ENCODE measurements around the gene C1orf35. TPM values are rescaled to one million over a fixed set of nuclear protein-coding genes. Genes with fewer than 3 reads are reported as not detected.

C1orf35 gene
- total RNA-seq, 2 donors from 2014 or later: 18.3 TPM

DNA sequence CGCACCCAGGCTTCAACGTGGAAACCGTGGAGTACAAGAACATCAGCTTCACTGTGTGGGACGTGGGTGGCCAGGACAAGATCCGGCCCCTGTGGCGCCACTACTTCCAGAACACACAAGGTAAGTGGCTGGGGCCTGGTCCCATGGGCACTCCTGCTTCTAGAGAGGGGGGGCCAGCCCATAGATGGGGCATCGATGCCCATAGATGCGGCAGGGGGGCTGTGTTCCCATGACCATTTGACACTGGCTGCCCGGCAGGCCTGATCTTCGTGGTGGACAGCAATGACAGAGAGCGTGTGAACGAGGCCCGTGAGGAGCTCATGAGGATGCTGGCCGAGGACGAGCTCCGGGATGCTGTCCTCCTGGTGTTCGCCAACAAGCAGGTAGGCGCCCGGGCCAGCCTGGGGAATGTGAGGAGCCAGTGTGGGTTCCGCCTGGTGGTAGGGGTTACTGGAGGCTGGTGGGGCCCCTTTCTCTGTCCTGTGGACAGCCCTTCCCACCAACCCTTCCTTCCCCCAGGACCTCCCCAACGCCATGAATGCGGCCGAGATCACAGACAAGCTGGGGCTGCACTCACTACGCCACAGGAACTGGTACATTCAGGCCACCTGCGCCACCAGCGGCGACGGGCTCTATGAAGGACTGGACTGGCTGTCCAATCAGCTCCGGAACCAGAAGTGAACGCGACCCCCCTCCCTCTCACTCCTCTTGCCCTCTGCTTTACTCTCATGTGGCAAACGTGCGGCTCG lies 5.6 kb downstream of the C1orf35 start:
- Mint-ChIP-seq H3K27ac (no peak overlapping the region), H3K36me3 (ENCODE audit: low read depth) (peaks cover 92% of the 10 kb centered on the region)

DNA sequence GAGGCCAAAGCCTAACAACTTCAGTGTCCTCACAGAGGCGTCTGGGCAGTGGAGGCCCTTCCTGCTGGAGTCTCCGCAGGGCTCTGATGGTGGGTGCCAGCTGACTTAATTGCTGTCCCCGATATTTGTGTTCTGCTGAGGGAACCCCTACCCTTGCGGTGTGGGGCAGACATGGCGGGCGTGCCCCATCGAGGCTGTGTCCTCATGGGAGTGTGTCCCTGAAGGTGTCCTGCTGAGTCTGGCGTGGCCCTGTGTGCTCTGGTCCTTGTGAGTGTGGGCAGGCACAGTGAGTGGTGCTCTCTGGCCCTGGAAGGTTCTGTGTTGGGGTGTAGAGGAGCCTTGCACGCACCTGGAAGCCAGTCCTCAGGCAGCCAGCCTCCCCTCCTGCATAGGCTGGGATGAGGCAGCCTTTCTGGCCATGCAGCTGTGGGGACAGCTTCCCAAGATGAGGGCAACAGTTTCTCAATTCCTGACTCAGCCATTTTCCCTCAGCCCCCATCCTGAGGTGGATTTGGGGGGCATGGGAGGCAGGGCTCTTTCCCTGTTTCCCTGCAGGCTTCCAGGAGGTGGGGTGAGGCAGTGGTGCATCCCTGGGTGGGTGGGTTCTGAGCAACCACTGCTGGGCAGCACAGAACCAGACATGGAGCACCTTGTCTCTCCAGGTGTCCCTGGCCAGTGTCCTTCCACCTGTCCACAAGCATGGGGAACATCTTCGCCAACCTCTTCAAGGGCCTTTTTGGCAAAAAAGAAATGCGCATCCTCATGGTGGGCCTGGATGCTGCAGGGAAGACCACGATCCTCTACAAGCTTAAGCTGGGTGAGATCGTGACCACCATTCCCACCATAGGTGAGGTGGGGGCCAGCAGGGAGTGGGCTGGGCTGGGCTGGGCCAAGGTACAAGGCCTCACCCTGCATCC lies 6.5 kb downstream of the C1orf35 start:
- Mint-ChIP-seq H3K4me1 (peaks cover 24% of the 10 kb centered on the region), H3K36me3 (ENCODE audit: low read depth) (peaks cover 100% of the 10 kb centered on the region), H3K4me3 (no peak overlapping the region), H3K27ac (no peak overlapping the region), H3K9me3 (peaks cover 6% of the 10 kb centered on the region), H3K27me3 (no peaks in the 10 kb centered on the region)
- no peak for ATAC-seq (replicated peaks)

More for the DNA sequence above, 5.6 kb downstream of the C1orf35 start:
- no peak for ATAC-seq (replicated peaks)
- no peak overlapping the region for H3K4me3 Mint-ChIP-seq
- peaks cover 6% of the 10 kb centered on the region for H3K9me3 Mint-ChIP-seq
- no peaks in the 10 kb centered on the region for H3K27me3 Mint-ChIP-seq
- H3K4me1 Mint-ChIP-seq: peaks cover 22% of the 10 kb centered on the region

DNA sequence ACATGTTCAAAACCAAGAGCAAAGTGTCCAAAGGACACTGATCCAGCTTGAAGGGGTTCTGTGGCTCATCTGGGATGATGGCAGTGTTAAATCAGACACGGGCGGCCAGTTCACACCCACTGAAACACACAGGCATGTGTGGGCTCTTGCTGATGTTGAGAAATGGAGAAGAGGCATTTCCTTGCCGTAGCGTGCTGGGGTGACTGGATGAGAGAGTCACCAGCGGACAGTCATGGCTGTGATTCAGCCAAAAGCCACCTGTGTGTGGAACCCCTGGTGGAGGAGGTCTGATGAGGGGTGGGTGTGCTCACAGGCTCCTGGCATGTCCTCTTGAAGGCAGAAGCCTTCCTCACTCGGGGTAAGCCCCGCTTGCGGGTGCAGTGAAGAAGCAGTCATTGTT lies 7.2 kb downstream of the C1orf35 start:
- Mint-ChIP-seq H3K36me3 (ENCODE audit: low read depth) (peaks cover 100% of the 10 kb centered on the region), H3K4me3 (no peak overlapping the region), H3K27me3 (no peaks in the 10 kb centered on the region), H3K4me1 (peaks cover 22% of the 10 kb centered on the region), H3K27ac (no peak overlapping the region), H3K9me3 (peaks cover 6% of the 10 kb centered on the region)
- ATAC-seq (replicated peaks): no peak

DNA sequence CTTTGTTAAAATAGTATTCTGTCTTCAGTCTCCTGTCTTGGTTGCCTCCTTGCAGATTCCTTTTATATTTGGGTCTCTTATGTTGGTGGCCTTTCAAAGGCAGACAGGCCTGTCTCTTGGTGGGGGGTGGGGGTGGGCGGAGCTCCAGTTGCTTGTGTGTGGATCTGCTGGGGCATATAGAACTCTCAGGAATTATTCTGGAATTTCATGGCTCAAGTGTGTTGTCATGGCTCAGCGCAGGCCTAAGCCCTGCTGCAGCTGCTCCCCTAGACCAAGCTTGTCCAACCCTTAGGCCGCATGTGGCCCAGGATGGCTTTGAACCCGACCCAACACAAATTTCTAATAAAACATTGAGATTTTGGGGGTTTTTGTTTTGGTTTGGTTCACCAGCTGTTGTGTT lies 8.0 kb downstream of the C1orf35 start:
- H3K4me3 Mint-ChIP-seq: peak overlapping the region; percentile 7
- H3K27me3 Mint-ChIP-seq: no peaks in the 10 kb centered on the region
- H3K9me3 Mint-ChIP-seq: peaks cover 6% of the 10 kb centered on the region
- H3K27ac Mint-ChIP-seq: peak overlapping the region; percentile 57
- no peak for ATAC-seq (replicated peaks)
- peaks cover 22% of the 10 kb centered on the region for H3K4me1 Mint-ChIP-seq
- H3K36me3 Mint-ChIP-seq (ENCODE audit: low read depth): peaks cover 100% of the 10 kb centered on the region

DNA sequence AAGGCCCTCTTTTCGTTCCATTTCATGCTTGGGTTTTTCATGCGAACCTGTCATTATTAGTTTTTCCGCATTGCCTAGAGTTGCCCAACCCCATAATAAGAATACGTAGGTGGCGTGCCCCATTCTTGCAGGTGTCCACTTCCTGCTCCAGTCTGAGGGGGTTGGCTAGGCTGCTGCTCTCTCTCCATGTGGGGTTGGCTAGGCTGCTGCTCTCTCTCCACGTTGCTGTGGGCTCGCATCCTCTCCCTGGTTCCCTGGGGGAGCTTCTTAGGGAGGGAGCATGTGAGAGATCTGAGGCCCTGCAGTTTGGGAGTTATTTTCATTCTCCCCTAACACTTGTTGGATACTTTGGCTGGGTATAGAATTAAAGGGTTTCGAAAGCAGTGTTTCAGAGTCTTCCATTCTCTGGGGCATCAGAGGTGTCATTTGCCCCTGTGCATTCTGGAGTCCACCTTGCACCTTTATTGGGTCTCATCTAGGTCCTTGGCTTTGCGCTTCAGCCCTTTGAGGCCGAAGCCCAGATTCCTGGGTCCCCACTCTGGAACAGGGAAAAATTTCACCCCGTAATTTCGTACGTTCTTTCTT lies 8.6 kb downstream of the C1orf35 start:
- peak overlapping the region; percentile 7 for H3K4me3 Mint-ChIP-seq
- peaks cover 100% of the 10 kb centered on the region for H3K36me3 Mint-ChIP-seq (ENCODE audit: low read depth)
- peak overlapping the region; percentile 57 for H3K27ac Mint-ChIP-seq
- ATAC-seq (replicated peaks): no peak
- peaks cover 6% of the 10 kb centered on the region for H3K9me3 Mint-ChIP-seq
- peaks cover 22% of the 10 kb centered on the region for H3K4me1 Mint-ChIP-seq
- no peaks in the 10 kb centered on the region for H3K27me3 Mint-ChIP-seq

DNA sequence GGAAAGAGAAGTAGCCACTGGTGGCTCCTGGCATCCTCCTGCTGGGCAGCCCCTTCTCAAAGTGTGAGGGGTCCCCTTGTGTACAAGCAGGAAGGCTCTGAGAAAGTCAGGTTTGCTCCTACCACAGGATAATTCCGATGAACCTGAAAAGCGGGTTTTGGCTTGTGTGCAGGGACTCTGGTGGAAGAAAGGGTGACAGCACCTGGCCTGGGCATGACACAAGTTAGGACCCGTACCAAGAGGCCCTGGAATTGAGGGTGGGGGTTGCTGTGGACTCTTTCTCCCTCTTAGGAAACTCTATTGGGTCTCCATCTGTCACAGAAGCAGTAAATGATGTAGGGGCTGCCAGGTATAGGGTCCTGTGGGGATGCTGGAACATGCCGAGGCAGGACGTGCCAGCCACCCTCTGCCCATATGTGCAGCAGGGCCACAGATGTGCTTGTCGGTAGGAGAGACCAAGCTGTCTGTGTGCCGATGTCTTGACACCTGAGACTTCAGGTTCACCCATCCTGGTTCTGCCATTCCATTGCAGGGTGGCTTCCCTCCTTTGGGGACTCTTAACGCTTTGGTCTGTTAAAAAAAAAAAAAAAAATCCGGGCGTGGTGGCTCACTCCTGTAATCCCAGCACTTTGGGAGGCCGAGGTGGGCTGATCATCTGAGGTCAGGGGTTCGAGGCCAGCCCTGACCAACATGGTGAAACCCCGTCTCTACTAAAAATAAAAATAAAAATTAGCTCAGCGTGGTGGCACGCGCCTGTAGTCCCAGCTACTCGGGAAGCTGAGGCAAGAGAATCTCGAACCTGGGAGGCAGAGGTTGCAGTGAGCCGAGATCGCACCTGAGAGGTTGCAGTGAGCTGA lies 9.8 kb downstream of the C1orf35 start:
- peak overlapping the region; percentile 90 for H3K4me3 Mint-ChIP-seq
- peaks cover 32% of the 10 kb centered on the region for H3K4me1 Mint-ChIP-seq
- H3K27ac Mint-ChIP-seq: no peak overlapping the region
- peaks cover 6% of the 10 kb centered on the region for H3K9me3 Mint-ChIP-seq
- ATAC-seq (replicated peaks): no peak
- H3K36me3 Mint-ChIP-seq (ENCODE audit: low read depth): peaks cover 100% of the 10 kb centered on the region
- no peaks in the 10 kb centered on the region for H3K27me3 Mint-ChIP-seq

DNA sequence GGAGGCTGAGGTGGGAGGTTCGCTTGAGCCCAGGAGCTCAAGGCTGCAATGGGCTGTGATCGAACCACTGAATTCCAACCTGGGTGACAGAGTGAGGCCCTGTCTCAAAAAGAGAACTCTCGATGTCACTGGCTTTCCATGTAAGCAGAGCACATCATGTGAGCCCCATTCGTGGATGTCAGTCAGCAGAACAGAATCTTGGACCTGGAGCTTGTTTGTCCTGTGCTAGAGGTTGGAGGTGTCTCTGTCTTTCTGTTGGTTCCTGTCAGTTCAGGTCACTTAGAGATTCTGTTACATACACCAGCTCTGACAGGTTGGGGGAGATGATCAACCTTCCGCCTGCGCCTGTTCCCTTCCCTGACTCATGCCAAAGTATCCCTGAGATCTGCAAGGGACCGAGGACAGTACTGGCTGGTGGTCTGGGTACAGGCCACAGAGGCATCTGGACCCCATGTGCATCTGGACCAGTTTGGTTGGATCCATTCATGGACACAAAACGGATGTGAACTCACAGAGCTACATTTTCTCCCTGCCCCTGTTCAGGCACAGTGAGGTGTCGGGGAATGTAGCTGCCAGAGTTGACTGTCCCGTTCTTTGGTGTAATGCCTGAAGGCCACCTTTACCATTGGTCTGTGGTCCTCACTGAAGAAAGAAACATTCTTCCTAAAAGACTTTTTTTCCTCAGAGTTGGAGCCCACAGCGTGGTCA lies 10.6 kb downstream of the C1orf35 start:
- Mint-ChIP-seq H3K36me3 (ENCODE audit: low read depth) (peaks cover 100% of the 10 kb centered on the region), H3K27me3 (no peaks in the 10 kb centered on the region), H3K4me1 (peaks cover 40% of the 10 kb centered on the region), H3K4me3 (peak overlapping the region; percentile 90), H3K27ac (no peak overlapping the region), H3K9me3 (peaks cover 6% of the 10 kb centered on the region)
- ATAC-seq (replicated peaks): no peak

DNA sequence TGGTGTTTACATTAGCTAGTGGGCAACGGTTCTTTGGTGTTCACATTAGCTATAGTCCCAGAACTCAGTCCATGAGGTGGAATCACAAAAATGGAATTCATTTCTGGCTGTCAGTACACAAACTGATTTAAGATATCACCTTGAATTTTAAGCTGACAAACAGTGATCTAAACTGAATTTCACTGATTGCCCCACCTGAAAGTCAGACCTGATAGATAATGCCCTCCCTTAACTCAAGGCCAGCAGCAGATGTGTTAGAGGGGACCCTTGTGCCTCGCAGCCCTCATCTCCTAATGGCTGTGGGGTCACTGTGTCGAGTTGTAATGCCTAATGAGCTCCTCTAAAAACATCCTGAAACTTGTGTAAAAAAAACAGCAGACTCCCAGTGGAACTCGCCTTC lies 12.0 kb downstream of the C1orf35 start:
- Mint-ChIP-seq H3K4me1 (peaks cover 51% of the 10 kb centered on the region), H3K4me3 (peak overlapping the region; percentile 90), H3K27me3 (no peaks in the 10 kb centered on the region), H3K9me3 (peaks cover 6% of the 10 kb centered on the region), H3K36me3 (ENCODE audit: low read depth) (peaks cover 100% of the 10 kb centered on the region), H3K27ac (peak overlapping the region; percentile 20)
- ATAC-seq (replicated peaks): no peak

DNA sequence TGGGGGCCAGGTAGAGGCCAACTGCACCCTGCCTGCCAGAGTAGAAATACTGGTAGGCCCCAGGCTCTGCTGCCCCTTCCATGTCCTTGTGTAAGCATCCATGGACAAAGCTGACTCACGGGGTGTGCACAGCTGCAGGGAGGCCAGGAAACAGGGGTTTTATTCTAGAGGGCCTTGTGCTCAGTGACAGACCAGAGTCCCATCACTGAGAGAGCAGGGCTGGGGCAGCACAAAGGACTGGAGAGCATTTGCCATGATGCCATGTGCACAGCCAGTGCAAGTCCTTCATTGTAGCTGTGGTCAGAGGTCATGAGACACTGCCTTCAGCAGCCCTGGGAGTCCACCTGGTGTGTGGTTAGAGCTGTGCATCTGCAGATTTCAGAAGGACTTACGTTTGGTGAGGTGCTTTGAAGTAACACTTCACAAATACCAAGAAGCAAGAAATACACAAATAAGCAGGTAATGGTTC lies 12.5 kb downstream of the C1orf35 start:
- peaks cover 100% of the 10 kb centered on the region for H3K36me3 Mint-ChIP-seq (ENCODE audit: low read depth)
- peak overlapping the region; percentile 90 for H3K4me3 Mint-ChIP-seq
- no peak for ATAC-seq (replicated peaks)
- peaks cover 50% of the 10 kb centered on the region for H3K4me1 Mint-ChIP-seq
- peak overlapping the region; percentile 20 for H3K27ac Mint-ChIP-seq
- peaks cover 6% of the 10 kb centered on the region for H3K9me3 Mint-ChIP-seq
- no peaks in the 10 kb centered on the region for H3K27me3 Mint-ChIP-seq

DNA sequence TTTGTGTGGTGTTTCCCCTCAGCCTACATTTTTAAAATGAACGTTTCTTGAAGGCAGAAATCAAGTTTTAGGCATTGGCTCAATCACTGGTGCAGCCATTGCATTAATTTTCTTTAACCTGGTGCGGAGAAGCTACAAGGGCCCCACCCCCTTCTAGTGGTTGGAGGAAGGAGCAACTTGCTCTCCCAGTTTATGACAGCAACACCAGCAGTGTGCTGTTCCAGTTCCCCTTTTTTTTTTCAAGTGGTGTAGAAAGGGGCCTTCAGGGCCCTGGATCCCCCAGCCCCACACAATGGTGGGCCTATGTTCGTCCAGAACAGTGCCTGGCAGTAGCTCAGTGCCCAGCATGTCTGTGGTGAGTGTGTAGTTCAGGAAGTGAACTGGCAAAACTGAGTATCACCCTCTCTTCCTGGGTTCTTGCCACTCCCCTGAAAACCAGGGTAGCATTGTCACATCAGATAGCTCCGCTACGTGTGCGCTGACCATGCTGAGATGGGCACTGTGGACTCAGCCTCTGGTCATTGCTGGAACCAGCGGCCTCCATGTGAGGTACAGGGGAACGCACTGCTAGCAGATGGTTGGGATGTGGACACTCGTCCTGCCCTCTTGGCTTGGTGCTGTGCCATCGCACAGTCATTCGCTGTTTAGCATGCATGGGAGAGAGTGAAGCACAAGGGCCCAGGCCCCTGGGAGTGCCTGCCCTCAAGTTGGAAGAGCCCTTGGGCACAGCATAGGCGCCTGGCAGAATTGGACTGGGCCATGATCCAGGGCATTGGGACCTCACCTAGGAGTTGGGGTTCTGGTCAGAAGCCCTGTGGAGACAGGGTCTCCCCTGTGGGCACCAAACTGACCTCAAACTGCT lies 13.4 kb downstream of the C1orf35 start:
- peaks cover 50% of the 10 kb centered on the region for H3K4me1 Mint-ChIP-seq
- H3K27ac Mint-ChIP-seq: peak overlapping the region; percentile 96
- peak overlapping the region; percentile 90 for H3K4me3 Mint-ChIP-seq
- peaks cover 1% of the 10 kb centered on the region for H3K9me3 Mint-ChIP-seq
- no peaks in the 10 kb centered on the region for H3K27me3 Mint-ChIP-seq
- H3K36me3 Mint-ChIP-seq (ENCODE audit: low read depth): peaks cover 100% of the 10 kb centered on the region
- no peak for ATAC-seq (replicated peaks)

DNA sequence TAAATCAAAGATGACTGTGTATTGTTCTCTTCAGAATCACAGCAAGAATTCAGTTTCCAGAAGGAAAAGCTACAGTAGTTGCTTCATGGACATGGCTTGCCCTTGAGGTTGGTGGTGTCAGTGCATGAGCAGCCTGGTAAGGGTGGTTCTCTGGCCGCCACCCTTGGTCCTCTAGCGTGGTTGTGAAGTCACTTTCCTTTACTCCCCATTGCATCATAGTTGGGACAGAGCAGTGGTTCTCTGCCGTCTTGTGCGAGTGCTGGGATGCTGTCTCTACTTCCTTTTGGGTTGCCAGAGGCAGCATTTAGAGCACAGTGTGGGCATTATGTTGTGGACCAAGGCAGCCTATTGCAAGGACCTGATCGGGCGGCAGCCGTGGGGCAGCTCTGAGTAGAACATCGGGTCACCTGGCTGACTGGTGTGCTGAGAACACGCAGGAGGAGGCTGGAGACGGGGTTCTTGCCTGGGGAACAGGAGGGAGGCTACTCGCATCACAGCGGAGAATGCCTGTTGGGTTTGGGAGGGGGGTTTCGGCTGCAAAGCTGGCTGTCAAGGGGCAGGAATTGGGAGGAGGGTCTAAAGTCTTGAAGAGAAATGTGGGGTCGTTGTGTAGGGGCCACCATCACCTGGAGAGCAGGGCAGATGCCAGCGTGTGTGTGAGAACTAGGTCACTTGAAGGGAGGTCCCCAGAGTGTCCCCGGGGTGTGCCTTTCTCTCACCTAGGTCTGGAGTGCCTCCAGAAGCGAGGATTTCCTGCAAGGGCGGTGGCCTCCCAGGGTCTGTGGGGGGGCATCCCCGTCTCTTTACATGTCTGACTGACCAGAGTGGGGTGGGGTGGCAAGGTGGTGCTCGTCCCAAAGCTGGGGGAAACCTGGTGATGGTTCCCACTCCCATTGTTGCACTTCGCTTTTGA lies 14.3 kb downstream of the C1orf35 start:
- peak overlapping the region; percentile 96 for H3K27ac Mint-ChIP-seq
- H3K4me1 Mint-ChIP-seq: peaks cover 53% of the 10 kb centered on the region
- no peak for ATAC-seq (replicated peaks)
- H3K9me3 Mint-ChIP-seq: no peaks in the 10 kb centered on the region
- H3K27me3 Mint-ChIP-seq: no peaks in the 10 kb centered on the region
- peaks cover 100% of the 10 kb centered on the region for H3K36me3 Mint-ChIP-seq (ENCODE audit: low read depth)
- peak overlapping the region; percentile 90 for H3K4me3 Mint-ChIP-seq

DNA sequence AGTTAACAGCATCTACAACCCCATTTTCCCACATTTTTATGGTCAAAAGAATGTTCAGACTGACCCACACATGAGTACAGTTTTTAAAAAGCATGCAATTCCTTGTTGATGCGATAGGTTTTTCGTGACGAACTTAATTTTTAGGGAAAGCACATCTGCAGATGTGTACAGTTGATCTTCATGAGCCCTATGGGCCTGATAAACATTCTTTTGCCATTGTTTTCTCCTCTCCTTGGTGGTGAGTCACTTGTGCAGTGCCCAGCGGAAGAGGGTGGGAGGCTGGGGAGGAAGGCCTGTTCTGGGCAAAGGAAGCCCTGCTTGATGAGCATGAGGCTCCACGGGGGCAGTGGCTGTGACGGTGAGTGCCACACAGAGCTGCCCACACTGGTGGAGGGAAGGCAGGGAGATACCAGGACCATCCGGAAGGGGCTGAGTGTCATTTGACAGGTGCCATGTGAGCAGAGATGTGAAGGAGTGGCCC lies 15.3 kb downstream of the C1orf35 start:
- peaks cover 53% of the 10 kb centered on the region for H3K4me1 Mint-ChIP-seq
- no peaks in the 10 kb centered on the region for H3K9me3 Mint-ChIP-seq
- H3K27ac Mint-ChIP-seq: peak overlapping the region; percentile 96
- H3K27me3 Mint-ChIP-seq: no peaks in the 10 kb centered on the region
- peak overlapping the region; percentile 90 for H3K4me3 Mint-ChIP-seq
- ATAC-seq (replicated peaks): peak; percentile 69
- H3K36me3 Mint-ChIP-seq (ENCODE audit: low read depth): peaks cover 100% of the 10 kb centered on the region

Measured in activated T-helper 17 cell treated with anti-CD3 and anti-CD28 coated beads, Interleukin-2, amount 50 U/mL, for 72 hours (primary cell).